ENCODE results near the gene DHX16. TPM values are rescaled to one million over a fixed set of nuclear protein-coding genes. Genes with fewer than 3 reads are reported as not detected.

The DHX16 gene
- total and polyA plus RNA-seq, 9 of the 15 experiments (the other 6 are each of a cell fraction or from before 2014, with no cell fraction given), result 14.6 to 66.1 (median 47.5) TPM

DNA sequence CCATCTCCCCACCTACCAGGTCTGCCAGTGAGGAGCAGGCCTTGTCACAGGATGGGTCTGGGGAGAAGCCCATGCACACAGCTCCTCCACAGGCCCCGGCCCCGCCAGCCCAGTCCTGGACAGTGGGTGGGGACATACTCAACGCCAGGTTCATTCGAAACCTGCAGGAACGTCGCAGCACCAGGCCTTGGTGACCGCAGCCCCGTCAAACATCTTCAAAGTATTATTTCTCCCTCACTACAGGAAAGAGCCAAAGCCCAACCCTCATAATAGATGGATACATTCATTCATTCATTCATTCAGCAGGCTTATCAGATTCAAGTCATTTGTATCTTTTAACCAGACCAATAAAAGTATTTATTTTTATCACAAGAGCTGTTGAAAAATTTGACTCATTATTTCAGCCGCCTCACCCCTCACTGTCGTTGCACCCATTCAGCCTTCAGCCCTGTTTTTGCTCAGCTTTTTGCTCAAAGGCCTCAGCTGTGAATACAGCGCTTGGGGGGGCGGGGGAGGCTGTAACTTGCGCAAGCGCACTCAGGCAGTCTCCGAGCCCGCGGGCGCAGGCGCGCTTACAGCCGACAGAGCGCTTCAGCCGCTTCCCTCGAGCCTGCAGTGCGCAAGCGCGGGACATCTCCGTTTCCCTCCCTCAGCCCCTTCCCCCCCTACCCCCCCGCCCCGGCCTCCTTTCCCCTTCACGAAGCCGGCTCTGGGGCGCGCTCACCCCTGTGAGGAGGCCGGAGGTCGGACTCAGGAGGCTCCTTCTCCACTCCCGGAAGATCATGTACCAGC, 26.2 kb downstream of the DHX16 start, which contains the start of gene C6orf136 (continued):
- TF ChIP-seq TGIF2 (CRISPR knock-in tag; IDR thresholded peaks at IDR 0.05) (no peak), TAF9B (IDR thresholded peaks at IDR 0.05; ENCODE audit: partially characterized antibody) (no peak), DIDO1 (tag; IDR thresholded peaks at IDR 0.05; ENCODE audit: low read depth) (no peak), RBBP5 (IDR thresholded peaks at IDR 0.05; ENCODE audit: borderline replicate concordance, insufficient read depth, low read length, poor library complexity, severe bottlenecking) (no peak), TEAD2 (tag; IDR thresholded peaks at IDR 0.05) (no peak), RFX7 (CRISPR knock-in tag; IDR thresholded peaks at IDR 0.05) (no peak), KDM2B (CRISPR knock-in tag; IDR thresholded peaks at IDR 0.05) (no peak), ZNF584 (CRISPR knock-in tag; IDR thresholded peaks at IDR 0.05; ENCODE audit: low read depth) (no peak), ZNF347 (CRISPR knock-in tag; IDR thresholded peaks at IDR 0.05; ENCODE audit: low read depth) (no peak)
- TF ChIP-seq, protein P1, sequence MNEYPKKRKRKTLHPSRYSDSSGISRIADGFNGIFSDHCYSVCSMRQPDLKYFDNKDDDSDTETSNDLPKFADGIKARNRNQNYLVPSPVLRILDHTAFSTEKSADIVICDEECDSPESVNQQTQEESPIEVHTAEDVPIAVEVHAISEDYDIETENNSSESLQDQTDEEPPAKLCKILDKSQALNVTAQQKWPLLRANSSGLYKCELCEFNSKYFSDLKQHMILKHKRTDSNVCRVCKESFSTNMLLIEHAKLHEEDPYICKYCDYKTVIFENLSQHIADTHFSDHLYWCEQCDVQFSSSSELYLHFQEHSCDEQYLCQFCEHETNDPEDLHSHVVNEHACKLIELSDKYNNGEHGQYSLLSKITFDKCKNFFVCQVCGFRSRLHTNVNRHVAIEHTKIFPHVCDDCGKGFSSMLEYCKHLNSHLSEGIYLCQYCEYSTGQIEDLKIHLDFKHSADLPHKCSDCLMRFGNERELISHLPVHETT (CRISPR knock-in tag; conservative IDR thresholded peaks at IDR 0.05 in 1 of 2, IDR thresholded peaks at IDR 0.05 in 1 of 2), result 0 out of 4 replicates have a peak, but pooled peaks of 1 of the 2 experiments have one; percentile 17
- TF ChIP-seq, protein P2, sequence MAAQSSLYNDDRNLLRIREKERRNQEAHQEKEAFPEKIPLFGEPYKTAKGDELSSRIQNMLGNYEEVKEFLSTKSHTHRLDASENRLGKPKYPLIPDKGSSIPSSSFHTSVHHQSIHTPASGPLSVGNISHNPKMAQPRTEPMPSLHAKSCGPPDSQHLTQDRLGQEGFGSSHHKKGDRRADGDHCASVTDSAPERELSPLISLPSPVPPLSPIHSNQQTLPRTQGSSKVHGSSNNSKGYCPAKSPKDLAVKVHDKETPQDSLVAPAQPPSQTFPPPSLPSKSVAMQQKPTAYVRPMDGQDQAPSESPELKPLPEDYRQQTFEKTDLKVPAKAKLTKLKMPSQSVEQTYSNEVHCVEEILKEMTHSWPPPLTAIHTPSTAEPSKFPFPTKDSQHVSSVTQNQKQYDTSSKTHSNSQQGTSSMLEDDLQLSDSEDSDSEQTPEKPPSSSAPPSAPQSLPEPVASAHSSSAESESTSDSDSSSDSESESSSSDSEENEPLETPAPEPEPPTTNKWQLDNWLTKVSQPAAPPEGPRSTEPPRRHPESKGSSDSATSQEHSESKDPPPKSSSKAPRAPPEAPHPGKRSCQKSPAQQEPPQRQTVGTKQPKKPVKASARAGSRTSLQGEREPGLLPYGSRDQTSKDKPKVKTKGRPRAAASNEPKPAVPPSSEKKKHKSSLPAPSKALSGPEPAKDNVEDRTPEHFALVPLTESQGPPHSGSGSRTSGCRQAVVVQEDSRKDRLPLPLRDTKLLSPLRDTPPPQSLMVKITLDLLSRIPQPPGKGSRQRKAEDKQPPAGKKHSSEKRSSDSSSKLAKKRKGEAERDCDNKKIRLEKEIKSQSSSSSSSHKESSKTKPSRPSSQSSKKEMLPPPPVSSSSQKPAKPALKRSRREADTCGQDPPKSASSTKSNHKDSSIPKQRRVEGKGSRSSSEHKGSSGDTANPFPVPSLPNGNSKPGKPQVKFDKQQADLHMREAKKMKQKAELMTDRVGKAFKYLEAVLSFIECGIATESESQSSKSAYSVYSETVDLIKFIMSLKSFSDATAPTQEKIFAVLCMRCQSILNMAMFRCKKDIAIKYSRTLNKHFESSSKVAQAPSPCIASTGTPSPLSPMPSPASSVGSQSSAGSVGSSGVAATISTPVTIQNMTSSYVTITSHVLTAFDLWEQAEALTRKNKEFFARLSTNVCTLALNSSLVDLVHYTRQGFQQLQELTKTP (IDR thresholded peaks at IDR 0.05; ENCODE audit: low read depth in 1 of 2, partially characterized antibody in 2 of 2), result no peak
- TF ChIP-seq, protein P3, sequence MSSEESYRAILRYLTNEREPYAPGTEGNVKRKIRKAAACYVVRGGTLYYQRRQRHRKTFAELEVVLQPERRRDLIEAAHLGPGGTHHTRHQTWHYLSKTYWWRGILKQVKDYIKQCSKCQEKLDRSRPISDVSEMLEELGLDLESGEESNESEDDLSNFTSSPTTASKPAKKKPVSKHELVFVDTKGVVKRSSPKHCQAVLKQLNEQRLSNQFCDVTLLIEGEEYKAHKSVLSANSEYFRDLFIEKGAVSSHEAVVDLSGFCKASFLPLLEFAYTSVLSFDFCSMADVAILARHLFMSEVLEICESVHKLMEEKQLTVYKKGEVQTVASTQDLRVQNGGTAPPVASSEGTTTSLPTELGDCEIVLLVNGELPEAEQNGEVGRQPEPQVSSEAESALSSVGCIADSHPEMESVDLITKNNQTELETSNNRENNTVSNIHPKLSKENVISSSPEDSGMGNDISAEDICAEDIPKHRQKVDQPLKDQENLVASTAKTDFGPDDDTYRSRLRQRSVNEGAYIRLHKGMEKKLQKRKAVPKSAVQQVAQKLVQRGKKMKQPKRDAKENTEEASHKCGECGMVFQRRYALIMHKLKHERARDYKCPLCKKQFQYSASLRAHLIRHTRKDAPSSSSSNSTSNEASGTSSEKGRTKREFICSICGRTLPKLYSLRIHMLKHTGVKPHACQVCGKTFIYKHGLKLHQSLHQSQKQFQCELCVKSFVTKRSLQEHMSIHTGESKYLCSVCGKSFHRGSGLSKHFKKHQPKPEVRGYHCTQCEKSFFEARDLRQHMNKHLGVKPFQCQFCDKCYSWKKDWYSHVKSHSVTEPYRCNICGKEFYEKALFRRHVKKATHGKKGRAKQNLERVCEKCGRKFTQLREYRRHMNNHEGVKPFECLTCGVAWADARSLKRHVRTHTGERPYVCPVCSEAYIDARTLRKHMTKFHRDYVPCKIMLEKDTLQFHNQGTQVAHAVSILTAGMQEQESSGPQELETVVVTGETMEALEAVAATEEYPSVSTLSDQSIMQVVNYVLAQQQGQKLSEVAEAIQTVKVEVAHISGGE (CRISPR knock-in tag; IDR thresholded peaks at IDR 0.05), result 0 out of 6 replicates have a peak, but pooled peaks of 1 of the 3 experiments have one; percentile 17
- TF ChIP-seq, protein P4, sequence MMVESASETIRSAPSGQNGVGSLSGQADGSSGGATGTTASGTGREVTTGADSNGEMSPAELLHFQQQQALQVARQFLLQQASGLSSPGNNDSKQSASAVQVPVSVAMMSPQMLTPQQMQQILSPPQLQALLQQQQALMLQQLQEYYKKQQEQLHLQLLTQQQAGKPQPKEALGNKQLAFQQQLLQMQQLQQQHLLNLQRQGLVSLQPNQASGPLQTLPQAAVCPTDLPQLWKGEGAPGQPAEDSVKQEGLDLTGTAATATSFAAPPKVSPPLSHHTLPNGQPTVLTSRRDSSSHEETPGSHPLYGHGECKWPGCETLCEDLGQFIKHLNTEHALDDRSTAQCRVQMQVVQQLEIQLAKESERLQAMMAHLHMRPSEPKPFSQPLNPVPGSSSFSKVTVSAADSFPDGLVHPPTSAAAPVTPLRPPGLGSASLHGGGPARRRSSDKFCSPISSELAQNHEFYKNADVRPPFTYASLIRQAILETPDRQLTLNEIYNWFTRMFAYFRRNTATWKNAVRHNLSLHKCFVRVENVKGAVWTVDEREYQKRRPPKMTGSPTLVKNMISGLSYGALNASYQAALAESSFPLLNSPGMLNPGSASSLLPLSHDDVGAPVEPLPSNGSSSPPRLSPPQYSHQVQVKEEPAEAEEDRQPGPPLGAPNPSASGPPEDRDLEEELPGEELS (CRISPR knock-in tag; IDR thresholded peaks at IDR 0.05; ENCODE audit: borderline replicate concordance), result no peak

All from K562 (cell line).